ENCODE measurements around the gene ERBB4.

Gene ERBB4

GRCh38 chr2:211798868-211799267 lies 739.7 kb downstream of the ERBB4 start:
- H3K4me3 ChIP-seq (replicated peaks; ENCODE audit: low read depth, low read length) = no peak overlapping the region
- no peak for TF ChIP-seq CTCF (IDR thresholded peaks at IDR 0.05; ENCODE audit: low read depth, low read length, missing control alignments)
- DNase-seq (ENCODE audit: extremely low read depth, low read depth) = no peak

GRCh38 chr2:211793690-211794089 lies 744.9 kb downstream of the ERBB4 start:
- TF ChIP-seq CTCF (IDR thresholded peaks at IDR 0.05; ENCODE audit: low read depth, low read length, missing control alignments) = no peak
- H3K4me3 ChIP-seq (replicated peaks; ENCODE audit: low read depth, low read length) = no peak overlapping the region
- DNase-seq (ENCODE audit: extremely low read depth, low read depth) = no peak

DNA sequence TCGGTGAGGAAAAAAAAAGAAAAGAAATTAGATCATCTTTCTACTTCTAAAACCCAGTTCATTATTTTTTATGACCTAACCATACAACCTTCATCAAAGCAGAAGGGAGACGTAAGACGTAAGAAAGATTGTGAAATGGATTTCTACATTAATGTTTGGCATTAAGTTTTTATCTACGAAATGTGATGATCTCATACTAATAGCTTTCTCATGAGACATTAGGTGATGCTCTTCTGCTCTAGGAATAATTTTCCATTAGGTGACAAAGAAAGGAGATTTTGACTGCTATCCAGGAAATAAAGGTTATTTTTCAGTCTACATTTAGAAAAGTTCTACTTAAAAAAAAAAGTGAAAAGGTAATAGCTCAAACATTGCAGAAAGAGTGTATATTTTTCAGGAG lies 748.6 kb downstream of the ERBB4 start:
- no peak for DNase-seq (ENCODE audit: extremely low read depth, low read depth)
- TF ChIP-seq CTCF (IDR thresholded peaks at IDR 0.05; ENCODE audit: low read depth, low read length, missing control alignments) = no peak
- no peak overlapping the region for H3K4me3 ChIP-seq (replicated peaks; ENCODE audit: low read depth, low read length)

DNA sequence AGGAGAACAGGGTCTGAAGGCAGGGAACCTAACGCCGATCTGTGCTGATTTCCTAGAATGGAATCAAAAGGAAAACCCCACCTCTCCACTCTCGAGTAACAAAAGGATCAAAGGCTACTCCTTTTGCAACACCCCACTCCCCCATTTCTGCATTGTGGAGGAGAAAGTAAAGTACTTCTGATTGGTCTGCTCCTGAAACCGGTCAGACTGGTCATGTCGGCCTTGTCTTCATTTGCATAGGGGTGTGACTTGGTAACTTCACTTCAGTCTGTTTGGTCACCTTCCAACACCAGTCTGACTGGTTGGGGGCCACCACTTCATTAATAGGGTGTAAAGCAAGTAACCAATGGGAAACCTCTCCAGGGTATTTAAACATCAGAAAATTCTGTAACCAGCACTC lies 771.9 kb downstream of the ERBB4 start:
- DNase-seq (ENCODE audit: extremely low read depth, low read depth) = no peak
- no peak overlapping the region for H3K4me3 ChIP-seq (replicated peaks; ENCODE audit: low read depth, low read length)
- TF ChIP-seq CTCF (IDR thresholded peaks at IDR 0.05; ENCODE audit: low read depth, low read length, missing control alignments) = no peak

- no peak overlapping the region for H3K4me3 ChIP-seq (replicated peaks; ENCODE audit: low read depth, low read length)
- TF ChIP-seq CTCF (IDR thresholded peaks at IDR 0.05; ENCODE audit: low read depth, low read length, missing control alignments) = no peak
- no peak for DNase-seq (ENCODE audit: extremely low read depth, low read depth)
Measured at GRCh38 chr2:211762479-211762878, 776.1 kb downstream of the ERBB4 start.

DNA sequence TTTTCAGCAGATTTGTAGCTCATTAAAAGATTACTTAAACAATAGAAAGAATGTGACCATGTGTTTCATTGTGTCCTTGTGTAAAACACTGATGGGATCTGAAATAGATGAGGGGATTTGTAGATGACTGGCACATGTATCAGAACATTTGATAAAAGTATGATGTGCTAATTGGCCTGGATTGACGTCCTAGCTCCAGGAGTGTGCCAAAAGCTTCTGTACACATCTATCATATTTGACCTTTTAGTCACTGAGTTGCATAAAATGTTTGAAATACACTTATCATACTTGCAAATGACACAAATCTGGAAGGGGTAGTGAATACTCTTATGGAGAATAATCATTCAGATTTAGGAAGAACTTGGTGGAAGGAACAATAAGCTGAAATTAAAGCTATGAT lies 778.5 kb downstream of the ERBB4 start:
- no peak overlapping the region for H3K4me3 ChIP-seq (replicated peaks; ENCODE audit: low read depth, low read length)
- TF ChIP-seq CTCF (IDR thresholded peaks at IDR 0.05; ENCODE audit: low read depth, low read length, missing control alignments) = no peak
- DNase-seq (ENCODE audit: extremely low read depth, low read depth) = no peak

DNA sequence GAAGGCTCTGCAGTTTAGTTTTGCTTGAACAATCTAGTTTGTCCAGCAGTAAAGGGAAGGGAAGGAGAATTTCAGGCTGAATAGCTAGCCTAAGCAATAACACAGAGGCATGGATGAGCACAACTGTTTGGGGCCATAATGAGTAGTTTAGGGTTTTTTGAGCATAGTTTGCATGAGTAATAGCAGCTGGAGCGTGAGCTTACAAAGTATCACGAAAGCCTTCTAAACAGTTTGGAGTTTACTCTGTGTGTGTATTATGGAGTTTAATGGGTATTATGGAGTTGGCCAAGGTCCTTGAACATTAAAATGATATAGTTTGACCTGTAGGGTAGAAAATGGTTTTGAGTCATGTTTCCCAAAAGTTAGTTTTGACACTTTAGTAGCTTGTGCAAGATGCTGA lies 782.3 kb downstream of the ERBB4 start:
- no peak overlapping the region for H3K4me3 ChIP-seq (replicated peaks; ENCODE audit: low read depth, low read length)
- no peak for DNase-seq (ENCODE audit: extremely low read depth, low read depth)
- no peak for TF ChIP-seq CTCF (IDR thresholded peaks at IDR 0.05; ENCODE audit: low read depth, low read length, missing control alignments)
